ENCODE data around the gene DYSF.

- TF ChIP-seq CTCF (IDR thresholded peaks at IDR 0.05) (no peak), POLR2A (IDR thresholded peaks at IDR 0.05) (no peak), POLR2AphosphoS5 (IDR thresholded peaks at IDR 0.05) (no peak)
Observed at GRCh38 chr2:71466301-71467179, 13.2 kb downstream of the DYSF start.
